Body of pancreas (tissue), 4 donors: ENCODE data around the gene GNG12.

Experiments
- POLR2A ChIP-seq, 3 donors: fragments of 450-650 bp; IDR thresholded peaks; one replicate each; pipeline ENCODE4 v1.6.1; 2016; ENCODE audit warnings: antibody characterized with exemption in 3 of 3, mild to moderate bottlenecking in 2 of 3
- TF ChIP-seq, protein P1 (sequence below), 7 experiments: fragments of 450-650 bp in 4 of 7; fragments of 200-600 bp in 3 of 7; sonication (generic) in 3 of 7; IDR thresholded peaks; one replicate each; pipeline ENCODE4 v1.5.1; 2016 to 2019; ENCODE audit warnings: antibody characterized with exemption in 7 of 7

DNA sequence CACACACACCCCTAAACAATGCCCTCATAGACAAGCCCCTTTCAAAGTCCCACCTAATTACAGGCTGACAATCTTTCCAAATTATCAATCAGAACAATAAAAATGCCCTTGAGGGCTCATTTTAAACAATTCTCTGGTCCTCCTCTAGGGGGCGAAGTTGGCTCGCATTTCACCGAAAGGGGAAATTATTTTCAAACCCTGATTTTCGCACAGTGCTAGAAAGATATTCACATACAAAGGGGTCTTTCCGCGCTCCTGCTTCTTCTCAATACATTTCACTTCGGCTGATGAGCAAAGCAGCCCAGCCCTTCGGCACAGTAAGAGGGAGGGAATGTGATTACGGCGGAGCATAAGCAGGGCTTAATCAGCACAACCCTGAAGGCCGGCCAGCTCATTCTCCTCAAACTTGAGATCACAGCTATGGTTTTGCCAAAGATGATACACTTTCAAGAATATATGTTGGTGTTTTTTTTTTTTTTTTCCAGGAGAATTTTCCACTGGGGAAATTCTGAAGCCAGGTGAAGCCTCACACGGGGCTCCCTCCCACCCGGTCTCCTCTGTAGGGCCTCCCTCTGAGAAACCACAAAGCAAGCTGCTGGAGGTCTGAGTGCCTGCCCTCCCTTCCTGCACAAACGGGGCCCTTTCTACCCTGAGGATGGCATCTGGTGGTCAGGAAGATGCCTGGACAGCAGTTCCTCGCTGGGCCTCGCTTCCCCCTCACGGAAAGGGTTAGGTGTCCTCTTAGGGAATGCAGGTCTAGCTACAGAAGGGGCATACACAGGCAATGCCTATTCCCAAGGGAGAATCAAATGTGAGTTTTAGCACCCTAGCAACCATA is 66.9 kb downstream of the GNG12 start:
- TF ChIP-seq, protein P1, sequence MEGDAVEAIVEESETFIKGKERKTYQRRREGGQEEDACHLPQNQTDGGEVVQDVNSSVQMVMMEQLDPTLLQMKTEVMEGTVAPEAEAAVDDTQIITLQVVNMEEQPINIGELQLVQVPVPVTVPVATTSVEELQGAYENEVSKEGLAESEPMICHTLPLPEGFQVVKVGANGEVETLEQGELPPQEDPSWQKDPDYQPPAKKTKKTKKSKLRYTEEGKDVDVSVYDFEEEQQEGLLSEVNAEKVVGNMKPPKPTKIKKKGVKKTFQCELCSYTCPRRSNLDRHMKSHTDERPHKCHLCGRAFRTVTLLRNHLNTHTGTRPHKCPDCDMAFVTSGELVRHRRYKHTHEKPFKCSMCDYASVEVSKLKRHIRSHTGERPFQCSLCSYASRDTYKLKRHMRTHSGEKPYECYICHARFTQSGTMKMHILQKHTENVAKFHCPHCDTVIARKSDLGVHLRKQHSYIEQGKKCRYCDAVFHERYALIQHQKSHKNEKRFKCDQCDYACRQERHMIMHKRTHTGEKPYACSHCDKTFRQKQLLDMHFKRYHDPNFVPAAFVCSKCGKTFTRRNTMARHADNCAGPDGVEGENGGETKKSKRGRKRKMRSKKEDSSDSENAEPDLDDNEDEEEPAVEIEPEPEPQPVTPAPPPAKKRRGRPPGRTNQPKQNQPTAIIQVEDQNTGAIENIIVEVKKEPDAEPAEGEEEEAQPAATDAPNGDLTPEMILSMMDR (IDR thresholded peaks at IDR 0.05) = peak; percentile 62 to 88 (median 80)
- no peak for TF ChIP-seq POLR2A (IDR thresholded peaks at IDR 0.05)
